ENCODE results near the gene CRABP2.

- TF ChIP-seq EZH2 (IDR thresholded peaks at IDR 0.05; ENCODE audit: insufficient read depth, poor library complexity, severe bottlenecking) (no peak), EZH2phosphoT487 (IDR thresholded peaks at IDR 0.05; ENCODE audit: insufficient read depth, low read depth) (no peak)
These were observed 2.2 kb upstream of the CRABP2 start for GRCh38 chr1:156707417-156708217.

Data from GM23248 (cell line).